Lower leg skin (tissue), 4 donors: Measurements from ENCODE around the gene KDM6B. TPM values are rescaled to one million over a fixed set of nuclear protein-coding genes. Genes with fewer than 3 reads are reported as not detected.

ENCODE experiments used
- DNase-seq, 2 donors: peaks; one replicate each; pipeline ENCODE4 v3.0.0-alpha.2; 2019; ENCODE audit warnings: low spot score in 2 of 2
- H3K4me3 ChIP-seq: fragments of 200-600 bp; sonication (generic); 2 replicates; pipeline ENCODE4 v1.5.1; 2017; ENCODE audit warnings: mild to moderate bottlenecking, low read depth; ENCODE audit not compliant: poor library complexity, severe bottlenecking
- CTCF ChIP-seq, 3 donors: fragments of 450-650 bp; IDR thresholded peaks; one replicate each; pipeline ENCODE4 v1.5.1; 2016; ENCODE audit warnings: antibody characterized with exemption in 3 of 3, mild to moderate bottlenecking in 3 of 3, moderate library complexity in 2 of 3
- POLR2A ChIP-seq, 2 donors: fragments of 450-650 bp; IDR thresholded peaks; one replicate each; pipeline ENCODE4 v1.6.1; 2016 to 2017; ENCODE audit warnings: antibody characterized with exemption in 2 of 2, mild to moderate bottlenecking in 1 of 2, moderate library complexity in 1 of 2
- WGBS, 2 donors: methylation state at CpG; one replicate each; pipeline ENCODE4 v1.1.5; 2018; 5-methylcytosine and 5-hydroxymethylcytosine counted together
- intact Hi-C: fragments of 100-400 bp; cut with DNase I; formaldehyde crosslinking; loops from one replicate; pipeline ENCODE4 v1.15.0; 2023; ENCODE audit warnings: low total_unique reads
- total RNA-seq, 4 donors: library from RNA; depleted of rRNA; stranded (reverse); fragments of >200 nt; gene quantifications; one replicate each; pipeline ENCODE4 v1.1.0, GENCODE V29; 2016

KDM6B gene
- total RNA-seq, result 10 to 100 TPM; 12.5 to 30.9 (median 18.0) TPM

DNA sequence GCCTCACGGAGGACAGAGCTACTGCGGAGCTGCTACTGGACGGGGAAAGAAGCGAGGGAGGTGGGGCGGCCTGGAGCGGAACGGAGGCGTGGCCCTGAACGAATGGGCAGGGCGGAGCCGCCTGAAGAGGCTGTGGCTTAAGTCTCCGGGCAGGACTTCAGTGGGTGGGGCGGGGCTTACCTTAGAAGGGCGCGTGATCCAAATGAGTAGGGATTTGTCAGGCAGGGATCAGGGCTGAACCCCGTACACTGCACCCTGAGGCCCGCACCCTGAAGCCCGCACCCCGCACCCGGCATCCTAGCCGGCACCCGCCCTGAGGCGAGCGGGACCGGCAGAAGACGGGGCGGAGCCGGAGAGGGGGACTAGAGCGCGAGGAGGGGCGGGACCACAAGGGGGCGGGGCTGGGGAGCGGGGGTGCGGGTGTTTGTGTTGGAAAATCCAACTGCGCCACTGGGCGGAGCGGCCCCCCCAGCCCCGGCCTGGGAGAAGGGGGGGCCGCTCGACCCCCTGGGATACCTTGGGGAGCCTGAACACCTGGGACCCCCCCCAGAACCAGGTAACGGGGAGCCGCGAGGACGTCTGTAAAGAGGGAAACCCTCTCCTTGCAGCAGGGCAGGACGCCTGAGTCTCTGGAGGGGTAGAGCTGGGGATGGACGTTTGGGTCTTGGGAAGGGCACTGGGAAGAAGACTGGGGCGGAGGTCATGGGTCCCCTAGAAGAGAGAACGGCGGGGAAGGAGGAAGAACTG lies at the start of gene KDM6B:
Gene KDM6B, plus strand, starts transcription at position 423 of the 747 bp plus-strand sequence. CDS start 11,338 bp downstream, outside the sequence.
- peak; percentile 94 to 99 for DNase-seq
- whole genome bisulfite sequencing, 2 donors, result 0 to 1% methylated on average over 45 of the region's 49 CpGs
- TF ChIP-seq CTCF (IDR thresholded peaks at IDR 0.05), result no peak
- TF ChIP-seq POLR2A (IDR thresholded peaks at IDR 0.05), result no peak
- peak within 1 kb of the TSS; percentile 77 for H3K4me3 ChIP-seq
- intact Hi-C loops, result no loop called here

DNA sequence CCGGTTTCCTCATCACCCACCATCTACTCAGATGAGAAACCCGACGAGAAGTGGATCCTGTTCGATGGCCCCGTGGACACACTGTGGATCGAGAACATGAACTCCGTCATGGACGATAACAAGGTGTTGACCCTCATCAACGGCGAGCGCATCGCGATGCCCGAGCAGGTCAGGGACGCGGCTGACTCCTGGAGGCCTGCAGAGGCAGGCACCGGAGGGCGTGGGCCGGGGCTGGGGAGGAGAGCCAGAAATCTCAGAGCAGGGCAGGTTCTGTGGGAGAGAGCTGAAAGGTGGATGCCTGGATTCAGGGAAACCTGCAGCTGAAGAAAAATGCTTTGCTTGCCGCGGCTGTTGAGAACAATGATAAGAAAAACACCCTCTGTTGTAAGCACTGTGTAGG lies 47.2 kb upstream of the KDM6B start:
- 64 to 72% methylated on average over 21 of the region's 21 CpGs for WGBS, 2 donors
- no peak for DNase-seq
- no peak overlapping the region for H3K4me3 ChIP-seq
- intact Hi-C loops, result no loop called here
- no peak for TF ChIP-seq POLR2A (IDR thresholded peaks at IDR 0.05)
- no peak for TF ChIP-seq CTCF (IDR thresholded peaks at IDR 0.05)

DNA sequence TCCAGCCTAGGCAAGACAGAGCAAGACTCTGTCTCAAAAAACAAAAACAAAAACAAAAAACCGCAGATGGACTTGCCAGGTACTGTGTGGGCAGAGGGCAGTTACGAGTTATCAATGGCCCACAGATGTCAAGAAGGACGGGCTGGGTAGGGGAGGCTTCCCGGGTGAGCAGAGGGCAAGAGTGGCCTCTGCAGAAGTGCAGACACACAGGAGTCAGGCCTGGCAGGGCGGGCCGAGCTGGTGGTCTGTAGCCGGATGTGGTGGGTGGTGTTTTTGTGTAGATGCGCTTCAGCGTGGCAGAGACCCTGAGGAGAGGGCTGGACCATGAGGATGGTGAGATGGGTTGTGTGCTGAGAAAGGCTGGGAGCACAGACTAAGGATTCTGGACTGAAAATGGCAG lies 44.9 kb upstream of the KDM6B start:
- DNase-seq, result no peak
- WGBS, 2 donors, result 83 to 86% methylated on average over 9 of the region's 9 CpGs
- no peak overlapping the region for H3K4me3 ChIP-seq
- intact Hi-C loops, result no loop called here
- TF ChIP-seq CTCF (IDR thresholded peaks at IDR 0.05), result no peak
- no peak for TF ChIP-seq POLR2A (IDR thresholded peaks at IDR 0.05)

GRCh38 chr17:7790150-7790549 lies 43.9 kb upstream of the KDM6B start:
- WGBS, 2 donors, result 86 to 94% methylated on average over 5 of the region's 5 CpGs
- no peak for DNase-seq
- TF ChIP-seq CTCF (IDR thresholded peaks at IDR 0.05) (no peak), POLR2A (IDR thresholded peaks at IDR 0.05) (no peak)
- intact Hi-C loops, result no loop called here
- H3K4me3 ChIP-seq, result no peak overlapping the region

DNA sequence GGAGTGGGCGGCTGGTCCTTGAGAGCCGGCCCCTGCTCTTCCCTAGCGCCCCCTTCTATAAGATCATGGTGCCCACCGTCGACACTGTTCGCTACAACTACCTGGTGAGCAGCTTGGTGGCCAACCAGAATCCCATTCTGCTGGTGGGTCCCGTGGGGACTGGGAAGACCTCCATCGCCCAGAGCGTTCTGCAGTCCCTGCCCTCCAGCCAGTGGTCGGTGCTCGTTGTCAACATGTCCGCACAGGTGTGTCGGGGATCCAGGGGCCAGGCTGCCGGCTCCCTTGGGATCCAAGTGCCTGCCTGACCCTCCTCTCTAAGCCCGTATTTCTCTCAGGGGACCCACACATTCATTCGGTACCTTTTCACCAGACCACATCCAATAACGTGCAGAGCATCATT lies 41.4 kb upstream of the KDM6B start:
- intact Hi-C loops, result no loop called here
- TF ChIP-seq POLR2A (IDR thresholded peaks at IDR 0.05) (no peak), CTCF (IDR thresholded peaks at IDR 0.05) (no peak)
- H3K4me3 ChIP-seq, result no peak overlapping the region
- DNase-seq, result no peak
- 91 to 93% methylated on average over 17 of the region's 17 CpGs for WGBS, 2 donors
